Effector CD4-positive, alpha-beta T cell (primary cell): ENCODE measurements around the gene PACSIN2.
"Not testable (repeated sequence)": the region's sequence is repeated elsewhere in the genome, so short reads cannot be mapped to it uniquely, and the experiment has no call there.

Source experiments
- DNase-seq: peaks from one replicate; pipeline ENCODE4 v3.0.0-alpha.2; 2020

The PACSIN2 gene

DNA sequence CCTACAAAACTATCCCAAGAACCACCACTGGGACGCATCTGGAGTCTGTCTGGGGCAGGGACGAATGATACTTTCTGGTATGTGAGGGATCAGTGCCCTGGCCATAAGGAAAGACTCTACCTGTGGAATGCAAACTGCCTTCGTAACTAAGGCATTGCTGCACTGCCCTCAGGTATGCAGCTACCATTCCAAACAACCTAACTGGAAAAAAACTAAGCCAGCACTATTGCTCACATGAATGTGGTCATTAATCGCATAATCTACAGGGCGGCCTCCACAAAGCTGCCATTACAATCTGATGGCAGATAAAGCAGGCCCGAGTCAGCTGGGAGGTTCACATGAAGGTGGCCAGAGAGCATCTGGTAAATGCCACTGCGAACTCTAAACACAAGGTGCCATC, 3.9 kb downstream of the PACSIN2 start:
- DNase-seq: no peak

DNA sequence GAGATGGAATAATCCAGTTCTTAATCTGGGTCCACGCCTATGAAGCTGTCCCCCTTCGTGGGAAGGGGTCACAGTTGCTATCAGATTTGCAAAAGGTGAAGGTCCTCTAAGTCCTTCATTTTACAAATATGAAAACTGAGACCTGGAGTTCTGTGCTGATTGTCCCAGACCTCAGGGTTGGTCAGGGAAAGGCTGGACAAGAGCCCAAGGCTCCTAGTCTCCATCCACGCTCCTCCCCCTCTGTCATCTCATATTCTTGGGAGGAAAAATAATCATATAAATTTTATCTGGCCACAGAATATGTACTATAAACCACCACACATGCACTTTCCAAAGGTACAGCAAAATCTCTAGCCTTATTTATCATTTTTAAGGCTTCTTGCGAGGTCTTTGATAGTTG, 5.5 kb downstream of the PACSIN2 start:
- DNase-seq: no peak

DNA sequence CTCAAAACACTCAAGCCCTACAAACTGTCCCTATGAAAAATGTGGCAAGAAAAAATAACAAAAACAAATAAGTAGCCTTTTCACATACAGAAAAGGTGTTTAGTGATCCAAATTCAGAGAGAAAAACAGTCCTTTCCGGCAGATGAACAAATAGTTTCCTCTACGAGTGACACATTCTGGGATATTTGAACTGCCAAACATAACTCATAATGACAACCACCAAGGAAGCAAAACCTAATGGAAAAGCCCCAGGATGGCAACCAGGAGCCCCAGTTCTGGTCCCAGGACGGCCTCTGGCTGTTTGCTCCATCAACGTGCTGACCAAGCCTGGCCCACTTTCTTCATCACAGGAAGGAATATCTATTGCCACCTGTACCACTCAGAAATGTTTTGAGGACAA, 6.0 kb downstream of the PACSIN2 start:
- no peak for DNase-seq

DNA sequence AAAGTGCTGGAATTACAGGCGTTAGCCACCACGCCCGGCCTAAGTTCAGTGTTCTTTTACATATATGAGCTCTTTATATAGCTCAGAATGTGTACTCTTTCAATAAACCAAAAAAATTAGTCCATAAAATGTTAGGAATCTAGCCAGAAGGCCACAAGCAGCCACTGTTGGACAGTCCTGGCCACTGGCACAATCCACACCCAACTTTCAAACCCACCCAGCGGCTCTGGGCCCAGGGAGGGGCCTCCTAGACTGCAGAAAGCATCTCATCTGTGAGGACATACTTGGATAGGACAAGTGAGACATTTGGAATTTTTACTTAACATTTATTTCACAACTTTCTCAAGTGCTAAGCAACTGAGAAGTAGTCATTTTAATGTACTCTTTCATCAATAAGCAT, 6.4 kb downstream of the PACSIN2 start:
- DNase-seq: no peak

DNA sequence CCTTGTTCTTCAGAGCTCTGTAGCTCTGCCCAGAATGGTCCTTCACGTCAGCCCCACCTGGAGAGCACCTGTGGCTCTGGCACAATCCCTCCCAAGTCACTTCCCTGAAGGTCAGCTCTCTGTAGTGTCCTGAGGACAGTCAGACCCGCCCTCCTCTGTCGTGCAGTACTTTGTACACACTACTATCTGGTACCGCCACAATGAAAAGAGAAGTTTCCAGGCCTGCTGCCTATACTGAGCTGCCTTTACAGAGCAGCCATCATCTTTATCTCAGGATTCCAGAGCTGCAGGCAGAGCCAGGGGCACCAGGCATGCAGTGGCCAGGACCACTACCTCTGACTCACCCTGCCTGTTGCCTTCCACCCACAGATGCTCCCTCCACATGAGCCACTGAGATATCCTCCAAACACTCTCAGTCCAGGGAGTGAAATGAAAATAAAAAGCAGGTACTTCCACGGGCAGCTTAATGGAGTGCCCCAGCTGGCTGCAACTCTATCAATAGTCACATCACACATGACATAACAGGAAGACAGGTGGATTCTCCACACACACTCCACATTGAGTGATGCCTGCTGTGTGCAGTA, 7.3 kb downstream of the PACSIN2 start:
- DNase-seq: no peak

DNA sequence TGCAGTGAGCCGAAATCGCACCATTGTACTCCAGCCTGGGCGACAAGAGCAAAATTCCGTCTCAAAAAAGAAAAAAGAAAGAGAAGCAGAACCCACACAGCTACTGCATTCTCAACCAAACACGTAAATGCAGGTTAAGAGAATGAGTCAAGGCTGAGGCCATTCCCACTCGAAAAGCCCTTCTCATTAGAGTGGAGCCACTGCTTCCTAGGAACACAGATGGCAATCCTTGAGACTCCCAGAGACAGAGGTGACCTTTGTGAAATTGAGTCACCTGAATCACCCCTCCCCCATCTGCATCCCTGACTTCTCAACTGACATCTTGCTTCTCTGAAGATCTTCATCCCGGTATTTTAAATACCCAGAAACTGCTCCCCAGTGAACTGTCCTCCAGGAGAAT, 8.2 kb downstream of the PACSIN2 start:
- no peak for DNase-seq

DNA sequence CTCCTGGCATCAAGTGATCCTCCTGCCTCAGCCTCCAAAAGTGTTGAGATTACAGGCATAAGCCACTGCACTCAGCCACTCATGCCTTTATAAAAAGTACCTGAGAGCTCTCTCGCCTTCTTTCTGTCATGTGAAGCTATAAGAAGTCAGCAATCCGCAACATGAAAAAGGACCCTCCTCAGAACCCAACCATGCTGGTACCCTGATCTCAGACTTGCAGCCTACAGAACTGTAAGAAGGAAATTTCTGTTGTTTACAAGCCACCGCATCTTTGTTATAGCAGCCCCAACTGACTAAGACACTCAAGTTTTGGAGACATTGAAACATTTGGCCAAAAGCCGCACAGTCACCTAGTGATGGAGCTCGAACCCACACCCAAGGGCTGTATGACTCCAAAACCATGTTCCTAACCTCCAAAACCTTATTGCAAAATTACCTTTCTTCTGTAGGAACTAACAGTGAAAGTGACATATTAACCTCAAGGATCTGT, 8.9 kb downstream of the PACSIN2 start:
- no peak for DNase-seq

DNA sequence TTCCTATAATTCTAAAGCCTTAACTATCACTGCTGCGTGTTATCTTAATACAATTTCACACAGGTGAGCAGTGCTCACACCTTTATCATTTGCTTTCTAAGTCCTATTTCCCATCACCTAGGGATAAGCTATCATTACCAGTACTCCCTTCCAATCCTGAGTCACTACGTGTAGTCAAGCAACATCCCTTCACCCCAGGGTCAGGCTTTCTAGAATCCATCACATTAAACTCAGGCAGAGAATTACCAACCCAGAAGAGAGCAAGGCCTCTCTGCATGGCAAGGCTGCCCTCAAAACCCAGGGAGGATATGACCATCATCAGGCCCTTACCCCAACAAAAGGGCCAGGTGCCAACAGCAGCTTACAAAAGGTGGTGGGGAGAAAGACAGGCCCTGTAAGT, 9.8 kb downstream of the PACSIN2 start:
- DNase-seq: no peak

DNA sequence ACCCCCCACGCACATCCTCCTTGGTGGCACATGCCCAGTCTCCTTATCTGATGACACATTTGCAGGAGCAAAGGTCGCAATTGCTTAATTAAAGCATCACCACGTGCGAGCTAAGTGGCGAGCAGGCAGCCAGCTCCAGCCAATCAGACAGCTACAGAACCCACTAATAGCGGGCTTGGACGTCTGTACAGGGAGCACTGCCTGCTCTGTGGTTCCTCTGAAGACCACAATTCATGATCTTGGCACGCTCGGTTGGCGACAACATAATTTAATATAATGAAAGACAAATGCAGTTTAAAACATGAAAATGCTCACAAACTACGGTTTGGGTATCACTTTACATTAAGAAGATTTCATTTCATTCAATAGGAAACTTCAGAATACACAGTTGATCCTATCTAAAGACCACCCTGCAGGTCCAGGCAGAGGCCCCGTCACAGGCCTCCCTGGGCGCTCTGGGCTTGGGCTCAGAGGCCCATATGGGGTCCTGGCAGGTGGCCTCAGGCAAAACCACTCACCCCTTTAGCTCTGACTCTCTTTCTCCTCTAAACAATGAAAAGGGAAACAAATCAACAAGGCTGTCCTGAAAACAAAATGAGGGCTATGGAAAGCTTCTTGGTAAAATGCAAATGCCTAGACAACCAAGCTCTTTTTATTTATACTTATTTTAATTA, 10.4 kb downstream of the PACSIN2 start:
- no peak for DNase-seq

DNA sequence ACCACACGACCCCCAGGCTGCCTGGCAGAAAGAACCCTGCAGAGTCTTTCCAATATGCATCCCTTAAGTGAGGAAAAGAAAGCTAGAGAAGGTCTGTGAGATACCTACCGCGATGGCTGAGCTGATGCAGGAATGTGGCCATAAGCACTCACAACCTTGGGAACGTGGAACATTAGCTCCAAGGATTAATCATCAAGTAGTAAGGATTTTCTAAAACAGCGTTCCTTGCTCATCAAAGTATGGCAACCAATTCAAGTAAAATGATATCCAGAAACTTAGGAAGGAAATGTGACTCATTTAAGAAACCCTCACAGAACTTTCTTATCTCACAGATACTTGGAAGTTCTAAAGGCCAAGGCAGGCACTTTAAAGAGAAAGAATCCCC, 12.8 kb downstream of the PACSIN2 start:
- no peak for DNase-seq

DNA sequence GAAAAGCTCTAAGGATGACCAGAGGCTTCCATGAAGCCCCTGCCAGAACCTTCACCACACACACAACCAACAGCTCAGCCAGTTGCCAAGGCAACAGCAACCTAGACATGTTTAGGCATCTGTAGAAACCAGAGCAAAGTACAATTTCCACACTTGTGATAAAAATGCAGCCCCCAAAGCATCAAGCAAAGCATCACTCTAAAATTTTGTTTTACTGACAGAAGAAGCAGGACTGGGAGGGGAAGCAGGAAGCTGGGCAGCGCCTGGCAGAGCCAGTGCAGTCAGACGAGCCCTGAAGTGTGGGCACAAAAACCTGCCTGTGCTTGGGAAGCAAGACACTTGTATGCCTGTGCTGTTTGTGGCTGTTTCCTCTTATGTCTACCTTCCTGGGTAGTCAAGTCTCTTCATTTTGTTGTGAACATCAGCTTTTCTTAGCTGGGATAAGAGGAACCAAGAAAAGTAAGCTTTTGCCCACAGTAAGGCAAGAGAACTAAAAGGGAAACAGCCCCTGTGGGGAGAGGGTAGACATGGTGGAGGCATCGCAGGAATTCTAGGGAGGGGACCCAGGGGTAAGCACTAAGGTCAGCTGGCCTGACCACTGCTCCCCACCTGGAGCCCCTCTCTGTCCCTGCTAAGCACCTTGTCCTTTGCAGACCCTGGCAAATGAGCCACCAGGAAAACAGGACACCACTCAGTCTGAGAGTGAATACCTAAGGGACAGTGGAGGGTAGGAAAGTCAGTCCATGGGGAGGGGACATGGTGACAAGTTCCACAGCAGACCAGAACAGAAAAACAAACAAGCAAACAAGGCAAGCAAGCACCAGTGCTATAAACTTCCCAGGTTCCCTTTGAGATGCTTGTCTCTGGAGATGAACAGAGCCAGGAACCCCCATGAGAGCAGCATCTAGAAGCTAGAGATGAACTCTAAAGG, 13.4 kb downstream of the PACSIN2 start:
- DNase-seq: no peak

DNA sequence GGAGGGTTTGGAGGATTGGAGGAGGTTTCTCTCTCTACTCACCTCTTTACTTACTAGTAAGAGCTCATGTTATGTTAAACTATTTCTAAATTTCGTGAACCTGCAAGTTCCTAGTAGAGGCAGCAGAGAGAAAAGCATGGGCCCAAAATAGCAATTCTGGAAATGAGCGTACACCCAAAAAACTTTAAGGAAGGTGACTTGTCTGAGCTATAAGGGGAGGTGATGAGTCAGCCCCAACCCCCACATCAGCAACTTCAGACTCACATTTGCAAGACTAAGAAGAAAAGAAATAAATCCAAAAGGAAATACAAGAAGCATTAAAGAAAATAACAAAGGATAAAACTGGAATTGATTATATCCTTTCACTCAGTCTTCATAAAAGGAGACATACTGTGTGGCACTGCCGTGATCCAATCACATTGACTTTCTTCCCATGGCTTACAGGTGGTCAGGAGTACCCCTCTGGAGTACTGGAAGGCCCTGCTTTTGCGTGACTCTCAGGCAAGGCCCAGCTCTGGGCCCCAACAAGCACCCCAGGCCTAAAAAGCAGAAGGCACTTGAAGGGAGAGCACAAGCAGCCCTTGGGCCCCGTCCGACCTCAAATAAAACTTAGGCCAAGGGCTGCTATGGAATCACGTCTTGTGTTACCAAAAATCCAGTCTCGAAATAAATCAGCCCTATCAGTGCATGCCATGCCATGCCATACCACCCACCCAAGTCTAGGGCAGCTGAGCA, 14.3 kb downstream of the PACSIN2 start:
- no peak for DNase-seq

DNA sequence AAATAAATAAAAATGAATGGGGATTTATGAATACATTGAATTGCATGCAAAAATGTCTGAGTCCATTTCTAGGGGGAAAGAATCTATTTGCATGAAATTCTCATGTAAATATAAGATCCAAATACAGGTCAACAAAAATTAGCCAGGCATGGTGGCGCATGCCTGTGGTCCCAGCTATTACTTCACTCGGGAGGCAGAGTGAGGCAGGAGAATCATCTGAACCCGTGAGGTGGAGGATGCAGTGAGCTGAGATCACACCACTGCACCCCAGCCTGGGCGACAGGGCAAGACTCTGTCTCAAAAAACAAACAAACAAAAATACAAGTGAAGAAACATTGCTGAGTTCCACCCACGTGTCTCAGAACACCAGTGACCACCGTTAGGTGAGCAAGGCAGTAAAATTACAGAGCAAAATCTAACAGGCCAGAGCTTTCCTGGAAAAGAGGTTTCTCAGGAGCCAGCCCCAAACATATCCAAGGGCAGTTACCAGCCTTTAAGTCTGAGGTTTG, 17.3 kb downstream of the PACSIN2 start:
- no peak for DNase-seq

DNA sequence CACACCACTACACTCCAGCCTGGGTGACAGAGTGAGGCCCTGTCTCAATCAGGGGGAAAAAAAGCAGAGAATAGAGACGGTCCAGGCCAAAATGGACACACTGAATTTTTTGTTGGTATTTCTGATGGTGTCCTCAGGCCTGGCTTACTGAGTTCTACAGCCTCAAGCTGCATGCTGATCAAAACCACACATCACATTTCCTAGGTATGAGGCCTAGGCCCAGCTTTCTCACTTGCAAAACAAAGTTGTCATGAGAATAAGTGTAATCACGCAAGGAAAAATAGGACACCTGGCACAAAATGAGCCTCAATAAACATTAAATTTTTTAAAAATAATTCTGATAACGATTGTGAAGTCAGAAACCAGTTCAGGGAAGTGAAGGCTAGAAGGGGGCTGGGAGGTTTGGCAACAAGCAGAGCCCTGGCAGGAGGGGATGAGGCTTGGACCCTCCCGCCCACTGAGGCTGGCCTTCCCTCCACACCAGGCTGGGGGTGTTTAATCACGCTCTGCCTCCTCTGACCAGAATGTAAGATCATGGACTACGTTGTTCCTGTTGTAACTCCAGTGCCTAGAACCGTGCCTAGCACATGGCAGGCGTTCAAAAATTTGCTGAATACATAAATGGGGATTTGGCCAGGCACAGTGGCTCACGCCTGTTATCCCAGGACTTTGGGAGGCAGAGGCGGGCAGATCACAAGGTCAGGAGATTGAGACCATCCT, 18.1 kb downstream of the PACSIN2 start:
- DNase-seq: no peak

DNA sequence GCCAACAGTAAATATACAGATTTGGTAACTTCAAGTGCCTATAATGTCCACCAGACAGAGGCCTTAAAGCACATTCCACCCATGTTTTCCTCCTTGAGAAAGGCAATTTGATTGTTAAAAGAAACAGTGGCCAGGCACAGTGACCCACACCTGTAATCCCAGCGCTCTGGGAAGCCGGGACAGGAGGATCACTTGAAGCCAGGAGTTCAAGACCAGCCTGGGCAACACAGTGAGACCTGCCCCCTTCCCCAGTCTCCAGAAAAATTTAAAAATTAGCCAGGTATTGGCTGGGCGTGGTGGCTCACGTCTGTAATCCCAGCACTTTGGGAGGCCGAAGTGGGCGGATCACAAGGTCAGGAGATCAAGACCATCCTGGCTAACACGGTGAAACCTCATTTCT, 19.3 kb downstream of the PACSIN2 start:
- not testable (repeated sequence) for DNase-seq

DNA sequence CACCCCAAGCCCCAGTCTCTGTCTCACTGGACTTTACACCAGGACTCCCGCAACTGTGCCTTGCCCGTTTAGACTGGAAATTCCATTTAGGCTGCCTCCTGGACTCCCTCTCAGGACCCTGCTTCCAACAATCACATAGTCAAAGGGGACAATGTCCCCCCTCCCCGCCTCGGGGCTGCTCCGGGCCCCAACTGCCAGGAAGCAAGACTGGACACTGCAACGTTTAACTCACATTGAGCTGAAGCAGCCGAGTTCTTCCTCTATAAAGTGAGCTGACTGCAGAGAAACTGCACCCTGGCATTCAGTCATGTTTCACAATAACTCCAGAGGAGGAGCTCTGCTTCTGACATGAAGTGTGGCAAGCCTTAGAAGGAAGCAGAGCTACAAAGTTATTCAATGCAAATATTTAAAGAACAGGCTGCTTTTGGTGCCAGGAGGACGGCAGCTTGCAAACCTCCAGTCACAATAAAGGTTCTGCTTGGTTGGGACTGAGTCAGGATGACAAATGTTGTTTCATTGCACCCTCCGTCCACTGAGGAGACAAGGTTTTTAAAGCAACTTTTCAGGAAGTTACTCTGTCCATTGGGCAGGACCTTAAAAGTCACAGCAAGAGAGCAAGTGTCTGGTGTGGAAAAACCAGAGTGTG, 19.9 kb downstream of the PACSIN2 start:
- DNase-seq: no peak

DNA sequence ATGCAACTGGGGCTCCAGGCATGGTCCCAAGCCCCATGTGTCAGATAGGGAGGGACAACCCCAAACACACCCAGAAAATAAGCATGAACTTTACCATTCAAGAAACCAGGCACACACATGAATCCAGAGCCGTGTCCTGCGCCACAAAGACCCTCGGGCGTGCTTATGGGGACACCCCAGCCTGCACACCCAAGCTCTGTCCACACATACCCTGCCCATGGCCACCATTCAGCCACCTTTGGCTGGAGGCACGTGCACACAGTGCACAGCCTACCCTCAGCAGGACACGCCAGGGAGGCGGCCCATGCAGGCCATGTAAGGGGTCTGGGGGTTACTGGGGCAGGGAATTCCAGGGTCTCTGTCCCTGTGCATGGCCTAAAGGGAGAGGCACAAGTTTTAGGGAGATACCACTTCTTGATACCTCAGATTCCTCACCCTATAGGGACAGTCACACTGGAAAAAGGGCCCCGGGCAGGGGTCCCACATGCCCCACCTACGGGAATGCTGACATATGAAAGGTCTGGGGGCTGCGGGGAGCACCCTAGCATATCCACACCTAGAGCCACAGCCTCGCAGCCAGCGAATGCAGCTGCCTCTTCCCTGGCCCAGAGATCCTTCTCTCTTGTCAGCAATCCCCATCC, 20.6 kb downstream of the PACSIN2 start:
- no peak for DNase-seq

DNA sequence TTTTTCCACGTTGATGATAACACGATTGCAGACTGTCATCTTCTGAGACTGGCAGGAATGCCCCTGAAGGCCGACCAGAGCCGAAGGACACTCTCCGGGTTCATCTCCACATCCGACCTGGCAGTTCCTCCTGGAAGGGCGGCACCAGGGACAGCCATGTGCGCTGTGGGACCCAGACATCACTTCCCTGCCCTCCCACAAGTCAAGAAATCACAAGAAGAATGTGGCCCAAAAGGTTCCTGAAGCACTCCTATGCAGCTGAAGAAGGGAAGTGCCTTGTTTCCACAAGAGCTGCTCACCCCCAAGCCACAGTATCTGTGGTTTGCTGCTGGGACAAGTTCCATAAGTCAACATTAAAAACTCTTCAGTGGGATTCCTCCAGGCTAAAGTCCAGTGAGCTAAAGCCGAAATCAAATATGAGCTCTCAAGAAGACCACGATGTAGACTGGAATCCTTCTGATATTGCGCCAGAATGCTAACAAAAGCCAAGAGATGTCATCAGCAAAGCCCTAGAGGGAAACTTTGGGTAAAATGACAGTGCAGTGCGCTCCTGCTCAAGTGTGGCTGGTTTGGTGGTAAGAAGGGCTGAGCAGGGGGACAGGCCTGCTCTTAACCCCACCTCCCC, 21.2 kb downstream of the PACSIN2 start:
- DNase-seq: no peak

DNA sequence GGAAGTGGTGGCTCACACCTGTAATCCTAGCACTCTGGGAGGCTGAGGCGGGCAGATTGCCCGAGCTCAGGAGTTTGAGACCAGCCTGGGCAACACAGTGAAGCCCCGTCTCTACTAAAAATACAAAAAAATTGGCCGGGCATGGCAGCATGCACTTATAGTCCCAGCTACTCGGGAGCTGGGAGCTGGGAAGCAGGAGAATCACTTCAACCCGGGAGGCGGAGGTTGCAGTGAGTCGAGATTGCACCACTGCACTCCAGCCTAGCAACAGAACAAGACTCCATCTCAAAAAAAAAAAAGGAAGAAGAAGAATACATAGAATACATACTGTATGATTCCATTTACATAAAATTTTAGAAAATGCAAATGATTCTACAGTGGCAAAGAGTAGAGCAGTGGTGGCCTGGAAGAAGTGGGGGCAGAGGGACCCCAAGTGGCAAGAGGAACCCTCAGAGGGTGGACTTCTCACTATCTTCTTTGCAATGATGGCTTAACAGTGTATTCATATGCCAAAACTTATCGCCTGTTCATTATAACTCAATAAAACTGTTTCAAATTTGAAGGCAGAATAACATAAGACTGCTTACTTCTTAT, 22.0 kb downstream of the PACSIN2 start:
- no peak for DNase-seq

DNA sequence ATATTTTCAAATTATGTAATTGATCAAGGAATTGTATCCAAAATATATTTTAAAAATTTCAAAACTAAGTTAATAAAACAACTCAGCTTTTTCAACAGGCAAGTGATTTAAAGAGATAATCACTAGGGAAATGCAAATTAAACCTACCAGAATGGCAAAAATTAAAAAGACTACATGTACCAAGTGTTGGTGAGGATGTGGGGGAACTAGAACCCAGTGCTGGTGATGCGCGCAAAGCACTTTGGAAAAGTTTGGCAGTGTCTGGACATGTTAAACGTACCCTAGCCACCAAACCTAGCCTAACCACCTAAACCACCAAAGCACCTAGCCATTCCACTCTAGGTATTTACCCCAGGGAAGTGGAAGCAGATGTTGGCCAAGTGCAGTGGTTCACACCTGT, 22.9 kb downstream of the PACSIN2 start:
- no peak for DNase-seq
